IMR-90 (cell line): Measurements from ENCODE around the gene PCBP3.

Experiments used
- FOS ChIP-seq: fragments of 150-350 bp; IDR thresholded peaks from 2 replicates; pipeline ENCODE4 v1.6.1; 2016; ENCODE audit warnings: low read depth, low read length
- MAFK ChIP-seq: IDR thresholded peaks from 2 replicates; pipeline ENCODE4 v1.6.1; 2012; ENCODE audit warnings: low read depth, low read length, improper control_type of control experiment
- MAZ ChIP-seq: IDR thresholded peaks from 2 replicates; pipeline ENCODE4 v1.6.1; 2012; ENCODE audit warnings: low read depth, mild to moderate bottlenecking, low read length, improper control_type of control experiment, moderate library complexity, borderline replicate concordance
- MXI1 ChIP-seq: IDR thresholded peaks from 2 replicates; pipeline ENCODE4 v1.6.1; 2012; ENCODE audit warnings: low read depth, mild to moderate bottlenecking, low read length, moderate library complexity, borderline replicate concordance
- POLR2A ChIP-seq: IDR thresholded peaks from 2 replicates; pipeline ENCODE4 v1.6.1; 2012; ENCODE audit warnings: mild to moderate bottlenecking, low read depth, low read length
- RCOR1 ChIP-seq: IDR thresholded peaks from 2 replicates; pipeline ENCODE4 v1.6.1; 2012; ENCODE audit warnings: mild to moderate bottlenecking, low read length, improper control_type of control experiment; ENCODE audit not compliant: insufficient replicate concordance
- RFX5 ChIP-seq: IDR thresholded peaks from 2 replicates; pipeline ENCODE4 v1.8.0; 2012; ENCODE audit warnings: low read depth, mild to moderate bottlenecking, low read length, moderate library complexity
- SMC3 ChIP-seq: fragments of 150-350 bp; IDR thresholded peaks from 2 replicates; pipeline ENCODE4 v1.6.1; 2016; ENCODE audit warnings: low read depth, mild to moderate bottlenecking, antibody characterized with exemption, low read length, moderate library complexity
- TF ChIP-seq, protein P1 (sequence below): conservative IDR thresholded peaks from 2 replicates; pipeline ENCODE4 v1.5.1; 2012; ENCODE audit warnings: mild to moderate bottlenecking, low read depth, low read length, improper control_type of control experiment

DNA sequence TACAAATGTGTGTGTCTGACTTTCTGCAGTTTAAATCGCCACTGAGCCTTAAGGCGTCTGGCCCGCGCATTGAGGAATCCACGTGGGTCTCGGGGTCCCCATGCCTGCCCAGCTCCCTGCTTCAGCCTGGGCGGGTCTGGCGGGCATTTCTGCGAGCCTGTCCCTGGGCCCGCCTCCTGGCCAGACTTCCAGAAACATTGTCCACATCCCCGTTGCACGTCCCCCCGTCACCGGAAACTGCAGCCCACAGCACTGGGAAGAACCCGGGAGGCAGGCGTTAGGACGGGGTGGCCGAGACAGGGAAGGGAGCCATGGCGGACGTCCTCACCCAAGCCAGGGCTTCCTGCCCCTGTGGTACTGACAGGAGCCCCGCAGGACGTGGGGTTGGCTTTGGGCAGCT, 225.0 kb downstream of the PCBP3 start:
- TF ChIP-seq, protein P1, sequence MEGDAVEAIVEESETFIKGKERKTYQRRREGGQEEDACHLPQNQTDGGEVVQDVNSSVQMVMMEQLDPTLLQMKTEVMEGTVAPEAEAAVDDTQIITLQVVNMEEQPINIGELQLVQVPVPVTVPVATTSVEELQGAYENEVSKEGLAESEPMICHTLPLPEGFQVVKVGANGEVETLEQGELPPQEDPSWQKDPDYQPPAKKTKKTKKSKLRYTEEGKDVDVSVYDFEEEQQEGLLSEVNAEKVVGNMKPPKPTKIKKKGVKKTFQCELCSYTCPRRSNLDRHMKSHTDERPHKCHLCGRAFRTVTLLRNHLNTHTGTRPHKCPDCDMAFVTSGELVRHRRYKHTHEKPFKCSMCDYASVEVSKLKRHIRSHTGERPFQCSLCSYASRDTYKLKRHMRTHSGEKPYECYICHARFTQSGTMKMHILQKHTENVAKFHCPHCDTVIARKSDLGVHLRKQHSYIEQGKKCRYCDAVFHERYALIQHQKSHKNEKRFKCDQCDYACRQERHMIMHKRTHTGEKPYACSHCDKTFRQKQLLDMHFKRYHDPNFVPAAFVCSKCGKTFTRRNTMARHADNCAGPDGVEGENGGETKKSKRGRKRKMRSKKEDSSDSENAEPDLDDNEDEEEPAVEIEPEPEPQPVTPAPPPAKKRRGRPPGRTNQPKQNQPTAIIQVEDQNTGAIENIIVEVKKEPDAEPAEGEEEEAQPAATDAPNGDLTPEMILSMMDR: no peak
- TF ChIP-seq RCOR1 (no peak), MXI1 (no peak), RFX5 (no peak), MAZ (no peak), POLR2A (no peak), MAFK (no peak), FOS (no peak), SMC3 (no peak)
